Embryonic facial prominence (tissue), 1 donor: ENCODE measurements around the gene BCL7A.
"Not testable (repeated sequence)": the region's sequence is repeated elsewhere in the genome, so short reads cannot be mapped to it uniquely, and the experiment has no call there.

Experiments used
- DNase-seq: peaks from one replicate; pipeline ENCODE4 v3.0.0-alpha.2; 2016; ENCODE audit errors: extremely low spot score

The BCL7A gene

GRCh38 chr12:122094735-122095631, 73.3 kb downstream of the BCL7A start:
- DNase-seq: no peak

DNA sequence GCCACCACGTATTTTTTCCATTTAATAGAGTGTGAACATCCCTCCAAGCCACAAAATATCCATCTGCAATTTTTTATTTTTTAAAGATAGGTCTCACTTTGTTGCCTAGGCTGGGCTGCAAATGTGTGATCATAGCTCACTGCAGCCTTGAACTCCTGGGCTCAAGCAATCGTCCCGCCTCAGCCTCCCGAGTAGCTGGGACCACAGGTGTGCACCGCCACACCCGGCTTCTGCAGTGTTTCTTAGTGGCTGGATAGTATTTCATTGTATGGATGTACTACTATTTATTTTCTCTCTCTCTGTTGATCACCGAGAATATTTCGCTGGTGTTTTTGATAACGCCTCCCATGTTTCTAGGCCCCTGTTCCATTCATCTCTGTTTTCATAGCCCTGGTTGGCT, 74.3 kb downstream of the BCL7A start:
- no peak for DNase-seq

GRCh38 chr12:122096591-122097149, 75.0 kb downstream of the BCL7A start:
- DNase-seq: no peak

DNA sequence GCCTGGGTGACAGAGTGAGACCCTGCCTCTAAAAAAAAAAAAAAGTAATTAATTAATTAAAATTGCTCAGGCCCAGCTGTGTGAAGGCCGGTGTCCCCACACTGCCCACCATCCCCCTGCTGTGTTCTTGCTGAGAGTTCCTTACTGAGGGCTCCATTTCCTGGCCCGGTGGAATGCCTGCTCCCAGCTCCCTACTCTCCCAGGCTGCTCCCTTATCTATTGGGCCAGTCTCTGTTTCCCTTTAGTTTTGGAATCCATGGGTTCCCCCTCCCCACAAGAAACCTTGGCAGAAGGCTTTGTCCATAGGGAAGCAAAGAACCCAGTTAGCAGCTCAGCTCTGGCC, 75.9 kb downstream of the BCL7A start:
- no peak for DNase-seq

DNA sequence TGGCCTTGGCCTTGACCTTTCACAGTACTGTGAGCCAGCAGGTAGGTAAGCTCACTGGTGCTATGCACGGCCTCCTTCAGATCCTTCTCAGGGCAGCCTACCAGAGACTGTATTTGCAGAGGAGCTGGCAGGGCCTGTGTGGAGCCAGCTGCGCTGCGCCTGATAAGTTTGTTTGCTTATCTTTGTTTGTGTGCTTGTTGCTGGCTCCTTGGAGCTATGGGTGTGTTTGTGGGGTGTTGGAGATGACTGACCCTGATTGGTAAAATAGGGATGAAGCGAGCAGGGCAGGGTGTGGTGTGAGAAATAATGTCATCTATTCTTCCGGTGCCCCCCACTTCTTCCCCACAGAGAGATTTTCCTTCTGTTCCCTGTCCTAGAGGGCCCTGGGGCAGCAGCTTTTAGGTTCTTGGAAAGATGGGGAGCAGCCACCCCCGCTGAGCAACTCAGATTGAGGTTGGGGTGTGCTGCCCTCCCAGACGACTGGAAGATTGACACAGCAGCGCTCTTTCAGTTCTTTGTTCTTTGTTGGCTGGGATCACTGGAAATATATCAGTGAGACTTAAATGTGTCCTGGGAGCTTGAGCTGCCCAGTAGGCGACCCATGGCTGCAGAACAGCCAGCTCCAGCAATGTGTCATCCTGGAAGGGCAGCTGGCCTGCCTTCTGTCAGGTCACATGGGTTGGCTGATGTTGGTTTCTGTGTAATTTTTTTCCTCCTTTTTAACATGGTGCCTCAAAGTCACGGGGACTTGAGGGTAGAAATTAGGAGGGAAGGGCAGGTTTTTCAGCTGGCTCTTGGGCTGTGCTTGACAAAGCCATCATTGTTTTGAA, 76.5 kb downstream of the BCL7A start:
- DNase-seq: no peak

DNA sequence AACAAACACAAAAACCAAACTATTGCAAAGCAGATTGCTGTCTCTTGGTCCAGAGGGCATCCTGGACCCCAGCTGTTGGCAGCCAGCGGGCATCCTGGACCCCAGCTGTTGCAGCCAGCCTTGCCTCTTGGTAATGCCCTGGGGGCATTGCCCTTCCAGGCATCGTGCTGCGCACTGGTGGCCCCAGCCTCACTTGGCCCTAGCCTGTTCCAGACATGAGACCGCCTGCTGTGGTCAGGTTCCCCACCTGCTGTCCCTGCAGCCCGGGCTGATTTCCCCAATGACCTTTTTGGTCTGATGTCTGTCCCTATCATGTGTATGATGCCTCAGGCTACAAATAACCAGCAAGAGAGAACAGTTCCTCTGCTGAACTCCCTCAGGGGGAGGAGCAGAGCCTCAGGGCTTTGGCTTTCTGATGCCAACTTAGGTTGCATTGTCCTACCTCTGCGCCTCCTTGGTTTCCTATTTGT, 77.6 kb downstream of the BCL7A start:
- DNase-seq: no peak

GRCh38 chr12:122099856-122100255, 78.2 kb downstream of the BCL7A start:
- DNase-seq: no peak

GRCh38 chr12:122100568-122100967, 78.9 kb downstream of the BCL7A start:
- no peak for DNase-seq

DNA sequence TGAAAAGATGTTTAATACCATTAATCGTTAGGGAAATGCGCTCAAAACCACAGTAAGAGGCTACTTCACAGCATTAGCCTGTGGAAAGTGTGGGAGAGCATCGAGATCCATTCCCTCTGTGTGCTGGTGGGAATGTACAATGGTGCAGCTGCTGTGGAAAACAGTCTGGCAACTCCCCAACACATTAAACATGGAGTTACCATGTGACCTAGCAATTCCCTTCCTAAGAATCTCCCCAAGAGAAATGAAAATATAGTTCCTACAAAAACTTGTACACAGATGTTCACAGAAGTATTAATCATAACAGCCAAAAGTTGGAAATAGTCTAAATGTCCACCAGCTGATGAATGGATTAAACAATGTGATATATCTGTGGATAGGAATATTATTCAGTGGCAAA, 80.6 kb downstream of the BCL7A start:
- no peak for DNase-seq

DNA sequence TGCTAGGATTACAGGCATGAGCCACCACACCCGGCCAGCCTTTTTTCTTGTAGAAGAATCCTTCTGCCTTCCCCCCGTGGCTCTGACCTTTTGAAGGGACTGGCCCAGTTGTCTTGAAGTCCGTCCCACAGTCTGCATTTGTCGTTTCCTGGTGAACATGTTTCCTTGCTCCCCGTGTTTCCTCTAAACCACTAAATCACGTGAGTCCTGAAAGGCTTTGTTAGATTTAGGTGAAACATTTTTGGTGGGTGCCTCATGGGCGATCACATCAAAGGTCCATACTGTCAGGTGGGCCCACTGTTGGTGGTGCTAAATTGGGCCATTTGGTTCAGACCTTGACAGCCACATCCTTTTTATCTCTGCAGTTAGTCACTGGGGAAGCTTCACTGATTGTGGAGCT, 83.2 kb downstream of the BCL7A start:
- DNase-seq: no peak

DNA sequence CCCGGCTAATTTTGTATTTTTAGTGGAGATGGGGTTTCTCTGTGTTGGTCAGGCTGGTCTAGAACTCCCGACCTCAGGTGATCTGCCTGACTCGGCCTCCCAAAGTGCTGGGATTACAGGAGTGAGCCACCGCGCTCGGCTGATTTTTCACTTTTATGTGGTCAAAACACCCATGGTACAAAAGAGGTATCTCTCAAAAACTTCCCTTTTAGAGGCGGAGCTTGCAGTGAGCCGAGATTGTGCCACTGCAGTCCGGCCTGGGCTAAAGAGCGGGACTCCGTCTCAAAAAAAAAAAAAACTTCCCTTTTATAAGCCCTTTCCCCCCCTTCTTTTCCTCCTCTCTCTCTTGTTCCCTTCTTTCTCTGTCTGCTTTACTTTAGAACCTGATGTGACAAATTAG, 83.8 kb downstream of the BCL7A start:
- not testable (repeated sequence) for DNase-seq

DNA sequence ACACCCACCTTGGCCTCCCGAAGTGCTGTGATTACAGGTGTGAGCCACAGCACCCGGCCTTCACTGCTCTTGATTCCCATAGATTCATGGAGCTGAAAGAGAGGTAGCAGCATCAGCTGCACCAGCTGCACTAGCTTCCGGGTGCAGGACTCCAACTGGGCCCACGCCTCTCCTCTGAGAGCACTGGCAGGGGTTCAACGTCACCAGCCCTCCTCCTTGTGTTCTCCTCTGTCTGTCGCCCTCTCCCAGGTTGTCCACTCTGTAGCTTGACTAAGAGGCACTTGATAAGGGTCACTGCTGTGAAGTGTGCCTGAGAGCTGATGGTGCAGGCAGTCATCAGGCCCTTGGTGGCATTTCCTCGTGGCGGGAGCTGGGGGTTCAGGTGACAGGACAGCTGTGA, 85.2 kb downstream of the BCL7A start:
- no peak for DNase-seq

DNA sequence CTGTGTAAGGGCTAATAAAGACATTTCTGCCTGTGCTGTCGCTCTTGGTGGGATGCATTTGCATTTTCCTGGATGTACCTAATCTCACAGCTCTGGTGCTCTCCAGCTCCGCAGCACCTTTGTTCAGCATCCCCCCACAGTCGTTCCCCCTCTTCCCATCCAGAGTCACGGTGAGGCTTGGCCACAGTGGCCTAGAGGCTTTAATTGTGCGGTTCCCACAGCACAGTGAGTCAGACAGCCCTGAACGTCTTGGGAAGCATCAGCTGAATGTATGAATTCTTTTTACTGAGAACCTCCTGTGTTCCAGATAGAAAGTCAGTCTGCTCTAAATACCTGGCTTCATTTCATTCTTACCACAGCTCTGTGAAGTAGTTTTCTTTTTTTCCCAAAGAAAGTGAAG, 85.6 kb downstream of the BCL7A start:
- DNase-seq: no peak

- no peak for DNase-seq
Observed at GRCh38 chr12:122111089-122111641, 89.5 kb downstream of the BCL7A start.
